Activated T-helper 1 cell treated with anti-CD3 and anti-CD28 coated beads, Interleukin-12 subunit alpha, Interleukin-12 subunit beta, Interleukin-2, Interleukin-4 antibody, amounts not matched to agents 30 ng/mL and 10 ng/mL and 1 ng/mL, durations not matched to agents 14 hours and 24 hours and 36 hours (primary cell): ENCODE results near the gene ZNF624. TPM values are rescaled to one million over a fixed set of nuclear protein-coding genes. Genes with fewer than 3 reads are reported as not detected.
A peak's percentile ranks its signal among the peaks of the same experiment; 100 is the strongest.
"Not testable (repeated sequence)": the region's sequence is repeated elsewhere in the genome, so short reads cannot be mapped to it uniquely, and the experiment has no call there.

Experiments used
- DNase-seq: peaks from one replicate; pipeline ENCODE4 v3.0.0; 2021; ENCODE audit warnings: low spot score
- H3K27ac Mint-ChIP-seq: one replicate; pipeline ENCODE4 v1.8.0; 2021; ENCODE audit warnings: mild to moderate bottlenecking, mixed read lengths
- H3K27me3 Mint-ChIP-seq: one replicate; pipeline ENCODE4 v1.8.0; 2022; ENCODE audit warnings: mild to moderate bottlenecking, moderate library complexity, mixed read lengths; ENCODE audit not compliant: insufficient read depth
- H3K36me3 Mint-ChIP-seq: one replicate; pipeline ENCODE4 v1.8.0; 2021; ENCODE audit warnings: low read depth, mixed read lengths
- H3K4me1 Mint-ChIP-seq: one replicate; pipeline ENCODE4 v1.8.0; 2021; ENCODE audit warnings: low read depth, mixed read lengths
- H3K4me3 Mint-ChIP-seq: one replicate; pipeline ENCODE4 v1.8.0; 2021; ENCODE audit warnings: mild to moderate bottlenecking, moderate library complexity, mixed read lengths
- H3K9me3 Mint-ChIP-seq: one replicate; pipeline ENCODE4 v1.8.0; 2021; ENCODE audit warnings: mixed read lengths
- intact Hi-C: fragments of 100-400 bp; cut with micrococcal nuclease; formaldehyde crosslinking; loops from one replicate; pipeline ENCODE4 v1.15.1; 2024
- total RNA-seq: library from RNA; stranded (reverse); gene quantifications from 2 replicates; pipeline ENCODE4 v1.2.3, GENCODE V29; 2022

ZNF624 gene
- total RNA-seq: 2.0 and 2.8 TPM in 2 replicates

DNA sequence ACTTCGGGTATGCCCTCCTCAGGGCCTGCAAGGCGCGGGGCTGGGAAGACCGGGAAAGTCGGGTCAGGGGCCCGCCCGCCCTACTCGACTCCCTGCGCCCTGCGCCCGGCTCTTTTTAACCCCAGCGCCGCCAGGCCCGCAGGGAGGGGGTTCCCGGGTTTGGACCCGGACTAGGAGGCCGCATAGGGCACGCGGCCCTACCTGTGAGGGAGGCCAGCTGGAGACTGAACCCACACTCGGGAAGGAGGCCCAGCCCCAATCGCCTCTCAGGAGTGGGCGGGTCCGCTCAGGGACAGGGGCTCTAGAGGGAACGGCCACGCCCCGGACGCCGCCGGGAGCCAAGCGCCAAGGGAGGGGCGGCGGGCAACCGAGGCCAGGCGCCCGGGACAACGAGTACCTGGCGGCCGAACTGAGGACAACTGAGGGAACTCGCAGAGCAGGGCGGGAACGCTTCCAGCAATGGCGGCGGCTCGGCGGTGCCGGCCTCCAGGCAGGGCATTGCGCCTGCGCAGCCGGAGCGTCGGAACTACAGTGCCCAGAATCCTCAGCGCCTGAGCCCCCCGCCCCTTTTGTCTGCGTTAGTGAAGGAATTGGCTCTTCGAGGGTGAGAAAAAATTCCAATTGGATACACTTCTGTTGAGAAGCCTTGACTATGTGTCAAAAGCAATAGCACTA lies at the start of gene ZNF624:
TSS of gene ZNF624 (minus strand) at position 484 of the 675 bp plus-strand sequence.
- DNase-seq: peak; percentile 80
- H3K4me3 Mint-ChIP-seq: peak within 1 kb of the TSS; percentile 87
- intact Hi-C loops: loop anchor here (1.0 kb wide), 4 partner anchors 64 to 215 kb away; partner anchors contain the start of gene ZNF287
- peaks cover 2% of the 10 kb centered on the region for H3K27me3 Mint-ChIP-seq
- H3K36me3 Mint-ChIP-seq: peaks cover 3% of the 10 kb centered on the region
- H3K27ac Mint-ChIP-seq: peak within 1 kb of the TSS; percentile 44
- H3K9me3 Mint-ChIP-seq: no peaks in the 10 kb centered on the region
- peaks cover 13% of the 10 kb centered on the region for H3K4me1 Mint-ChIP-seq

DNA sequence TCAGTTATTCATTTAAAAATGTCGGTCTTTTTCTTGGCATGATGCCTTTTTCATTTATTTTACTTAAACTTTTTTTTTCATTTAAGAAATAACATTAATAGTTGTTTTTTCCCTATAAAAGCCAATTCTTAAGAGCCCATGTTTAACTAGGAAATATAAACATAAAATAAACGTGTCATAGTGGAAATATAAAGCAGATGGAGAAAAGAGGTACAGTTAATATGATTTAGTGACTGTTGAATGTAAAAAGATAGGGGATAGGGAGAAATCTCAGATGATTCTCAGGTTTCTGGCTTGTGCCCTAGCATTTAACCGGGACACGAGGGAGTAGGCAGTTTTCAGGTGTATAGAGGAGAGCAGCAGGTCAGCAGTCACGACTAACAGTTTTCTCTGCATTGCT lies 44.0 kb upstream of the ZNF624 start:
- H3K4me3 Mint-ChIP-seq, H3K27ac Mint-ChIP-seq, H3K4me1 Mint-ChIP-seq, DNase-seq, H3K27me3 Mint-ChIP-seq, H3K36me3 Mint-ChIP-seq, H3K9me3 Mint-ChIP-seq, intact Hi-C loops: not testable (repeated sequence)

DNA sequence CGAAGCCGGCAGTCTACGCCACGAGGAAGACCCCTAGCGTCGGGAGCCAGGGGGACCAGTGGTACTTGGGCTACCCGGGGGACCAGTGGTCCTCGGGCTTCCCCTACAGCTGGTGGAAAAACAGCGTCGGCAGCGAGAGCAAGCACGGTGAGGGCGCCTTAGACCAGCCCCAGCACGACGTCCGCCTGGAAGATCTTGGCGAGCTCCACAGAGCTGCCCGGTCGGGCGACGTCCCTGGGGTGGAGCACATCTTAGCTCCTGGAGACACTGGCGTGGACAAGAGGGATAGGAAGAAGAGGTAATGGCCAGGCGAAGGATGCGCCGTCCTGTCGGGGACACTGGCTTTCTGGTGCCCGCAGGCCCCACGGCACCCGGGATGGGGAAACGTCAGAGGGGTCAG lies 36.8 kb upstream of the ZNF624 start:
- not testable (repeated sequence) for H3K4me3 Mint-ChIP-seq, H3K9me3 Mint-ChIP-seq, DNase-seq, H3K4me1 Mint-ChIP-seq, H3K36me3 Mint-ChIP-seq, H3K27me3 Mint-ChIP-seq, H3K27ac Mint-ChIP-seq
- intact Hi-C loops: loop anchor here (5.0 kb wide), 1 partner anchor 153 kb away; no protein-coding TSS in a partner anchor

DNA sequence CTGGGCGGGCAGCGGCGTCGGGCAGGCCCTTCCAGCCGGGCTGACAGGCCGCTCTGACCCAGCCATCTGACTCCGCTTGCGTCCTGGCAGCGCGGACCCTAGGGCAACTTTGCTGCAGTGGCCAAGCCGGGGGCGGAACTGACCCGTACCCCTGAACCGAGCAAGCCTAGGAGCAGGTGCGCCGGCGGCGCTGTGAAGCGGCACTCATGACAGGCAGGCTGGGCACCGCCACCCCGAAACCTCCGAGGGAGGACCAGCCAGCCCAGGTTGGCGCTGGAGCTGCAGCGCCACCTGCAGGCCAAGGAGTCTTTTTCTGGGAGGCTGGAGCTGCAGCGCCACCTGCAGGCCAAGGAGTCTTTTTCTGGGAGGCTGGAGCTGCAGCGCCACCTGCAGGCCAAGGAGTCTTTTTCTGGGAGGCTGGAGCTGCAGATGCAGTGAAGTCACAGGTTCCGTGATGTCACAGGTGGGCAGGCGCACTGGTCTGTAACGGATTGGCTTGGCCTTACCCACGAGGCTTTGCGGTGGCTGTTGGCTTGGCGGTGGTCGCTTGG lies 36.2 kb upstream of the ZNF624 start, which contains the start of gene CCDC144A:
TSS of gene CCDC144A (plus strand) at position 511 of the 551 bp plus-strand sequence. CDS start 160 bp downstream, outside the sequence.
- H3K27ac Mint-ChIP-seq, H3K27me3 Mint-ChIP-seq, H3K4me1 Mint-ChIP-seq, H3K36me3 Mint-ChIP-seq, H3K9me3 Mint-ChIP-seq, H3K4me3 Mint-ChIP-seq: not testable (repeated sequence)
- intact Hi-C loops: loop anchor here (5.0 kb wide), 1 partner anchor 153 kb away; no protein-coding TSS in a partner anchor
- peak; percentile 44 for DNase-seq

DNA sequence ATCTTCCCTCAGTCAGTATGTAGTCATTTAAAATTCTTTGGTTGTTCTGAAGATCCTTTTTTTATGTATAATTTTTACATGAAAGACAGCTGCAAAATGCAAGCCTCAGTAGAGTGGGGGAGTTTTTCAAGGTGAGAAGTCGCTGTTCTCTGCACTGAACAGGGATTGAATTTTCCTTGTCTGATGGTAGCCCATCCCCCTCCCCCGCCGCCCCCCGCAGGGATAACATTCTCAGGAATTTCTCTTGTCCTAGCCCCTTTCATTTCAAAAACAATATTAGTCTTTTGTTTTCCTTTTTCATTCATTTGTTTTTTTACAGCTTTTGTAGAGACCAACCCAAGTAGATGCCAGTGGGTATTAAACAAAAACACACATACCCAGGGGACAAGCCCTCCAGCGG lies 33.5 kb upstream of the ZNF624 start:
- H3K36me3 Mint-ChIP-seq, H3K4me1 Mint-ChIP-seq, H3K27ac Mint-ChIP-seq, H3K9me3 Mint-ChIP-seq, H3K4me3 Mint-ChIP-seq, DNase-seq, intact Hi-C loops: not testable (repeated sequence)
- H3K27me3 Mint-ChIP-seq: peaks cover 18% of the 10 kb centered on the region

DNA sequence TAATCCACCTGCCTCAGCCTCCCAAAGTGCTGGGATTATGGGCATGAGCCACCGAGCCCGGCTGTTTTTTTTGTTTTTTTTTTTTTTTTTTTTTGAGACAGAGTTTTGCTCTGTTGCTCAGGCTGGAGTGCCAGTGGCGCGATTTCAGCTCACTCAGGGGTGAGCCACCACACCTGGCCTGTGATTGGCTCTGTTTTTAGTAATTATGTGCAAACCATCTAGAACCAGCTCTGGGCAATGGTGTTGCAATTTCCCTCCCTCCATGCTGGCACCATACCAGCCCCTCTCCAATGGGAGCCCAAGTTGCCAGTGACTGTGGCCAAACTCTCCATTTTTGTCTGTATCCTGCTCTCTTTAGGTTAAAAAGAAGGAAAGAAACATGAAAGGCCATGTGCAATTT lies 32.4 kb upstream of the ZNF624 start:
- intact Hi-C loops, H3K9me3 Mint-ChIP-seq, H3K27ac Mint-ChIP-seq, DNase-seq, H3K4me1 Mint-ChIP-seq, H3K36me3 Mint-ChIP-seq, H3K4me3 Mint-ChIP-seq: not testable (repeated sequence)
- H3K27me3 Mint-ChIP-seq: peaks cover 25% of the 10 kb centered on the region

DNA sequence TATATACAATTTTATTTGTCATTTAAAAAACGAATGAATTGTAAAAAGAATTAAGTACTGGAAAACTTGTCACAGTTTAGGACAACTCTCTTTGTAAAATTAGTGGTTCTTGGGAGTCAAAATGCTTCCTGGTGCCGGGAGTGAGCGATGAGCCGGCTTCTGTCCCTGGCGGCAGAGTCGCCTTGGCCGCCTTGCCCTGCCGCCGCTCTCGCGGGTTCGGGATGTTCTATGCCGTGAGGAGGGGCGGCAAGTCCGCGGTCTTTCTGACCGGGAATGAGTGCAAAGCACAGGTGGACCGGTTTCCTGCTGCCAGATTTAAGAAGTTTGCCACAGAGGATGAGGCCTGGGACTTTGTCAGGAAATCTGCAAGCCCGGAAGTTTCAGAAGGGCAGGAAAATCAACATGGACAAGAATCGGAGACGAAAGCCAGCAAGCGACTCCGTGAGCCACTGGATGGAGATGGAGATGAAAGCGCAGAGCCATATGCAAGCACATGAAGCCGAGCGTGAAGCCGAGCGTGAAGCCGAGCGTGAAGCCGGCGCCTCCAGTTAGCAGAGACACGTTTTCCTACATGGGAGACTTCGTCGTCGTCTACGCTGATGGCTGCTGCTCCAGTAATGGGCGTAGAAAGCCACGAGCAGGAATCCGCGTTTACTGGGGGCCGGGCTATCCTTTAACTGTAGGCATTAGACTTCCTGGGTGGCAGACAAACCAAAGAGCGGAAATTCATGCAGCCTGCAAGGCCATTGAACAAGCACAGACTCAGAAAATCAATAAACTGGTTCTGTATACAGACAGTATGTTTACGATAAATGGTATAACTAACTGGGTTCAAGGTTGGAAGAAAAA lies 29.9 kb upstream of the ZNF624 start:
- not testable (repeated sequence) for H3K4me3 Mint-ChIP-seq

DNA sequence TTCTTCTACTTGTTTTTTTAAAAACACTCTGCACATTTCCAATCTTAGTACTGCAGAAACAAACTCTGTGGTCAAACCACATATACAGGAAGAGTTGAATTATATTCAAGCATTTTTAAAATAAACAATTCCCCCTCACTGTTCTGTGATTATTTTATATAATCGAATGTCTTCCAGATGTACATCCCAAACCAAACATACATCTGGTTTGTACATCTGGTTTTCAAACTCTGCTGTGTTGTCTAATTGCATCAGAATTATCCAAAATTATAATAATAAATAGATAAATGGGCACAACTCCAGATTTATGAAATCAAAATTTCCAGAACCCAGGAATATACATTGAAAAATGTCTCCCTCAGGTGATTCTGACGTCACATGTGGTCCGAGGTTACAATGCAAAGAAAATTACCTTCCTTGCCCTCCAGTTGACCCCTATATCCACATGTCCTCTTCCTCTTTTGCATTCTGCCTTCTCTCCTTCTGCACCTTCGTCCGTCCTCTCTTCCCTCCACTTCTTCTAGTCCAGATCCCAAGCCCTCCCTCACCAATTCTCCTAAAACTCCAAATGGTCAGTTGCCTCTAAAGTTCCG lies 23.1 kb upstream of the ZNF624 start:
- Mint-ChIP-seq H3K4me1 (no peaks in the 10 kb centered on the region), H3K36me3 (no peaks in the 10 kb centered on the region), H3K4me3 (no peak overlapping the region), H3K27ac (no peak overlapping the region), H3K27me3 (peaks cover 8% of the 10 kb centered on the region), H3K9me3 (no peaks in the 10 kb centered on the region)
- no peak for DNase-seq
- intact Hi-C loops: no loop called here

More for the DNA sequence above, 29.9 kb upstream of the ZNF624 start:
- peaks cover 28% of the 10 kb centered on the region for H3K27me3 Mint-ChIP-seq
- intact Hi-C loops, H3K27ac Mint-ChIP-seq, H3K36me3 Mint-ChIP-seq, H3K4me1 Mint-ChIP-seq, H3K9me3 Mint-ChIP-seq, DNase-seq: not testable (repeated sequence)

DNA sequence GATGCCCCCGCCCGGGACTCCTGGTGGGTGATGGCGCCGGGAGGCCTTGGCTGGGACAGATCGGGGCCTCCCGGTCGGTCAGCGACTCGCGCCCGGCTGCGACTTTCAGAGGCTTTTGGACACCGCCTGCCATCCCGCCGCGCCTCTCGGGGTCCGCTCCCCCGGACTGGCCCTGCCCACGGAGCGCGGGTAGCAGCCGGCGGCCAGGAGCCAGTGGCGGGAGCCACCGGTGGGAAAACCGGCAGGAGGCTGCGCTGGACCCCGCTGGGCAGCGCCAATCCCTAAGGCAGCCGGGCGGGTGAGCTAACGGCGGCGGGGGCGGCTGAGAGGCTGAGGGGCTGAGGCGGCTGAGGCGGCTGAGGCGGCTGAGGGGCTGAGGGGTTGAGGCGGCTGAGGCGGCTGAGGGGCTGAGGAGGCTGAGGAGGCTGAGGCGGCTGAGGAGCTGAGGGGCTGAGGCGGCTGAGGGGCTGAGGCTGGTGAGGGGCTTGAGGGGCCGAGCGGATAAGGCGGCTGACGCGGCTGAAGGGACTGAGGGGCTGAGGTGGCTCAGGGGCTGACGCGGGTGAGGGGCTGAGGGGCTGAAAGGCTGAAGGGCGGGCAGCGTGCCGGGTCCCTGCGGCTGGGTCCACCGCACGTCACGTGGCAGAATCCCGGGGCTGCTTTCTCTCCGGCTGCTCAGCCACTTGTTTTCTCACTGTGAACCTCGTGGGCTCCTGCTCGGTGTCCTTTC lies 13.4 kb upstream of the ZNF624 start:
- H3K27me3 Mint-ChIP-seq: peaks cover 46% of the 10 kb centered on the region
- H3K4me1 Mint-ChIP-seq, DNase-seq, H3K27ac Mint-ChIP-seq, H3K4me3 Mint-ChIP-seq, H3K36me3 Mint-ChIP-seq, H3K9me3 Mint-ChIP-seq, intact Hi-C loops: not testable (repeated sequence)

DNA sequence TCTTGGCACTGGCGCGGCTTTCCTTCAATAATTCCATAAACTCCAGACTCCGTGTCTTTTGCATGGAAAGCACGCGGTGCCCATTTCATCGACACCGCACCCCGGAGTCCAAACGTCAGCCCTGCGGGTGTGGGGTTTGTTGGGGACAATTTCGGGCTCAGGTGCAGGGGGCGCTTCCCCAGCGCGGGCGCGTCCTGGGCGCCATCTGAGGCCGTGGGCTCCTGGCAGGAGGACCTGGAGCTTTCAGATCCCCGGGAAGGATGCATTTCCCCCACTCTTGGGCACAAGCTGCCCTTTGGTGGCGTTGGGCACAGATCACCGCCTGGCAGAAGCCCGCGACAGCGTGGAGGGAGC lies 12.9 kb upstream of the ZNF624 start:
- intact Hi-C loops, H3K4me3 Mint-ChIP-seq, H3K4me1 Mint-ChIP-seq: not testable (repeated sequence)

DNA sequence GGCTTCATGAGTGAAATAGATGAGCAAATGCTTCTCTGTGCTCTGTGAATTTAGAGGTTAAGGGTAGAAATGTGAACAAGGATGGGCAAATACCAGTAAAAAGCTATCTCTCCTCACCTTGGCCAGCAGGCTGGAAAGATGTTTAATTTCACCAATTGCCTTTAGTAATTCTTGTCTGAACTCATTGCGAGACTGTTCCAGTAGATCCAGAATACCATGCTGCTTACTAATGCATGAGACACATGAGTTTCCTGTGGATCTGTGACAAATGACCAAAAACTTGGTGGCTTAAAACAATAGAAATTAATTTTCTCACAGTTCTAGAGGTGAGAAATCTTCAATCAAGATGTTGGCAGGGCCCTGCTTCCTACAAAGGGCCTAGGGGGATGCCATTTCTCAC lies 9.3 kb upstream of the ZNF624 start:
- no peak for DNase-seq
- H3K27ac Mint-ChIP-seq: no peak overlapping the region
- H3K4me3 Mint-ChIP-seq: no peak overlapping the region
- H3K9me3 Mint-ChIP-seq: no peaks in the 10 kb centered on the region
- H3K4me1 Mint-ChIP-seq: no peaks in the 10 kb centered on the region
- H3K27me3 Mint-ChIP-seq: peaks cover 42% of the 10 kb centered on the region
- intact Hi-C loops: no loop called here
- no peaks in the 10 kb centered on the region for H3K36me3 Mint-ChIP-seq

More for the DNA sequence above, 12.9 kb upstream of the ZNF624 start:
- H3K27me3 Mint-ChIP-seq: peaks cover 50% of the 10 kb centered on the region
- DNase-seq, H3K36me3 Mint-ChIP-seq, H3K27ac Mint-ChIP-seq, H3K9me3 Mint-ChIP-seq: not testable (repeated sequence)

DNA sequence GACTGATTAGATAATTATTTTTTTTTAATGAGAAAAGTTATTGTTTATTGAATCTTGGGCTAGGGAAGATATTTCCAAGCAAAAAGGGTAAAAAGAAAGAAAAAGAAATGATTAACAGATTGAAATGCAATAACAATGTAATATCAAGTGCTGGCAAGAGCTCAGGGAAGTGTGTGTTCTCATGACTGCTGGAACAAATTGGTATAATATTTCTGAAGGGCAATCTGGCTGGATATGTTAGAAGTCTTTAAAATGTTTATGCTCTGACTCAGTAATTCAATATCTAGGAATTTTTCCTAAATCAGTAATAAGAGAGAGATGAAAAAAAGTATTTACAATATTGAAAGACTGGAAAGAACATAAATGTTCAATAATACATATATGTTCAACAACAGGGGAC lies 7.6 kb upstream of the ZNF624 start:
- Mint-ChIP-seq H3K27ac (no peak overlapping the region), H3K4me1 (no peaks in the 10 kb centered on the region), H3K9me3 (no peaks in the 10 kb centered on the region), H3K4me3 (no peak overlapping the region), H3K27me3 (peaks cover 35% of the 10 kb centered on the region), H3K36me3 (no peaks in the 10 kb centered on the region)
- no peak for DNase-seq
- intact Hi-C loops: no loop called here
